ENCODE measurements around the gene PSME2. TPM values are rescaled to one million over a fixed set of nuclear protein-coding genes. Genes with fewer than 3 reads are reported as not detected.

PSME2 gene
- total and polyA plus RNA-seq, 2 of the 13 experiments (the other 11 are each of a cell fraction or from before 2014, with no cell fraction given), result 332 to 716 TPM

DNA sequence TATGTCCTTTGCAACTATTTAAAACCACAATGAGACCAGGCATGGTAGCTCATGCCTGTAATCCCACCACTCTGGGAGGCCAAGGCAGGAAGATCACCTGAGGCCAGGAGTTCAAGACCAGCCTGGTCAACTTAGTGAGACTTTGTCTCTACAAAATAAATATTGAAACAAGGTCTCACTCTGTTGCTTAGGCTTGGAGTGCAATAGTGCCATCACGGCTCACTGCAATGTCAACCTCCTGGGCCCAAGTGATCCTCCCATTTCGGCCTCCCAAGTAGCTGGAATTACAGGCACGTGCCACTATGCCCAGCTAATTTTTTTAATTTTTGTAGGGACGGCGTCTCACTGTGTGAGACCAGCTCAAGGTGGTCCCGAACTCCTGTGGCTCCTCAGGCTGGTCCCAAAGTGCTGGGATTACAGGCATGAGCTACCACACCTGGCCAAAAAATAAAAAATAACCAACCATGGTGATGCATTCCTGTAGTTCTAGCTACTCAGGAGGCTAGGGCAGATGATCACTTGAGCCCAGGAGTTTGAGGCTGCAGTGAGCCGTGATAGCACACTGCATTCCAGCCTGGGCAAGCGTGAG, 16.9 kb downstream of the PSME2 start (continued):
- TF ChIP-seq HMG20A (CRISPR knock-in tag; IDR thresholded peaks at IDR 0.05; ENCODE audit: borderline replicate concordance) (no peak), ZNF543 (CRISPR knock-in tag; IDR thresholded peaks at IDR 0.05) (no peak), ZNF512B (CRISPR knock-in tag; IDR thresholded peaks at IDR 0.05; ENCODE audit: borderline replicate concordance) (no peak), THAP8 (CRISPR knock-in tag; IDR thresholded peaks at IDR 0.05; ENCODE audit: borderline replicate concordance) (no peak), ZNF720 (CRISPR knock-in tag; IDR thresholded peaks at IDR 0.05) (no peak), SRF (IDR thresholded peaks at IDR 0.05; ENCODE audit: low read depth, low read length) (no peak), GFI1 (CRISPR knock-in tag; IDR thresholded peaks at IDR 0.05; ENCODE audit: borderline replicate concordance) (no peak), ZMYM4 (CRISPR knock-in tag; IDR thresholded peaks at IDR 0.05) (peak; percentile 21; the same call in 1 of the 2 replicates), MAFF (IDR thresholded peaks at IDR 0.05; ENCODE audit: low read depth, low read length) (no peak), ZBTB21 (CRISPR knock-in tag; IDR thresholded peaks at IDR 0.05) (no peak), ZNF451 (CRISPR knock-in tag; IDR thresholded peaks at IDR 0.05) (0 out of 2 replicates have a peak, but pooled peaks have one; percentile 29), CEBPZ (IDR thresholded peaks at IDR 0.05; ENCODE audit: low read length) (no peak), ZBTB7A (CRISPR knock-in tag; IDR thresholded peaks at IDR 0.05) (no peak), ZNF296 (CRISPR knock-in tag; conservative IDR thresholded peaks at IDR 0.05) (no peak), CBX2 (IDR thresholded peaks at IDR 0.05; ENCODE audit: low read depth, low read length) (no peak), CBX2 (CRISPR knock-in tag; IDR thresholded peaks at IDR 0.05; ENCODE audit: low read depth) (no peak), CBFB (CRISPR knock-in tag; IDR thresholded peaks at IDR 0.05) (no peak), SATB2 (CRISPR knock-in tag; IDR thresholded peaks at IDR 0.05) (no peak), UBTF (CRISPR knock-in tag; IDR thresholded peaks at IDR 0.05) (no peak), RORA (CRISPR knock-in tag; IDR thresholded peaks at IDR 0.05) (no peak)
- TF ChIP-seq, protein P1, sequence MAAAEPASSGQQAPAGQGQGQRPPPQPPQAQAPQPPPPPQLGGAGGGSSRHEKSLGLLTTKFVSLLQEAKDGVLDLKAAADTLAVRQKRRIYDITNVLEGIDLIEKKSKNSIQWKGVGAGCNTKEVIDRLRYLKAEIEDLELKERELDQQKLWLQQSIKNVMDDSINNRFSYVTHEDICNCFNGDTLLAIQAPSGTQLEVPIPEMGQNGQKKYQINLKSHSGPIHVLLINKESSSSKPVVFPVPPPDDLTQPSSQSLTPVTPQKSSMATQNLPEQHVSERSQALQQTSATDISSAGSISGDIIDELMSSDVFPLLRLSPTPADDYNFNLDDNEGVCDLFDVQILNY (CRISPR knock-in tag; conservative IDR thresholded peaks at IDR 0.05), result 0 out of 2 replicates have a peak, but pooled peaks have one; percentile 29
